Limb (tissue), 2 donors: ENCODE measurements around the gene PRCD.
"Not testable (repeated sequence)": the region's sequence is repeated elsewhere in the genome, so short reads cannot be mapped to it uniquely, and the experiment has no call there.

Source experiments
- DNase-seq, 2 donors: peaks; one replicate each; pipeline ENCODE4 v3.0.0-alpha.2; 2016; ENCODE audit errors: extremely low spot score in 2 of 2

Gene PRCD

DNA sequence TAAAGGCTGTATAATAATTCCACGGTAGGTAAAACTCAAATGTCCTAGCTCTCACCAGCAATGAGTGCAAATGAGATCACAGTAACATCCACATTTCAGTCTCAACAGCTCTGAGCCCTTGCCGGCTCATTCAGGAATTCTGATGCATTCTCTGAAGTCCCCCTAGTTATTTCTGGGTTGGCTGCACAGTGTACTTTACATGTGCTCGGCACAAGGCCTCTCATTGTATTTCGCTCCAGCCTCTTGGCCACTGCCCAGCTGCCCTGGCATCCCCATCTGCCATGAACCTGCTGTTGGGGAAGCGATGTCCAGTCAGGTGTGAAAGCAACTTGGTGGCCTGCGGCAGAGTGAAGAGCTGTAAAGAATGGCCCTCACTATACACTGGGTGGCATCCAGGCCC lies 14.3 kb downstream of the PRCD start:
- DNase-seq: no peak

DNA sequence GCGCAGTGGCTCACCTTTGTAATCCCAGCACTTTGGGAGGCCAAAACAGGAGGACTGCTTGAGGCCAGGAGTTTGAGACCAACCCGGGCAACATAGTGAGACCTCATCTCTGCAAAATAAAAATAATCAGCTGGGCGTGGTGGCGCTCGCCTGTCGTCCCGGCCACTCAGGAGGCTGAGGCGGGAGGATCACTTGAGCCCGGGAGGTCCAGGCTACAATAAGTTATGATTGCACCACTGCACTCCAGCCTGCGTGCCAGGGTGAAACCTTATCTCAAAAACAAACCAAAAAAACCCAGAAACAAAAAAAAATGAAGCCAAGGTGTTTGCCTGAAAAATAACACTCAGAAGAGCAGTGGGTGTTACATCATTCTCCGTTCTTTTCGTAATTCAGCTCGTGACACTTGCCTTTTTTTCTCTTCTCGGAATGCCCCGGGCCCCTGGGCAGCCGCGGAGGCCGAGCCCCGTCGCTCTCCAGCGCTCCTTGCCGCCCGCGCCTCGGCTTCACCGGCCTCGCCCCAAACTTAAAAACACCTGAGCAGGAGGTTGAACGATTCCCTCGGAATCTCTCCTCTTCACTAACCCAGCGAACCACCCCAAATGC lies 17.0 kb downstream of the PRCD start:
- DNase-seq: no peak

DNA sequence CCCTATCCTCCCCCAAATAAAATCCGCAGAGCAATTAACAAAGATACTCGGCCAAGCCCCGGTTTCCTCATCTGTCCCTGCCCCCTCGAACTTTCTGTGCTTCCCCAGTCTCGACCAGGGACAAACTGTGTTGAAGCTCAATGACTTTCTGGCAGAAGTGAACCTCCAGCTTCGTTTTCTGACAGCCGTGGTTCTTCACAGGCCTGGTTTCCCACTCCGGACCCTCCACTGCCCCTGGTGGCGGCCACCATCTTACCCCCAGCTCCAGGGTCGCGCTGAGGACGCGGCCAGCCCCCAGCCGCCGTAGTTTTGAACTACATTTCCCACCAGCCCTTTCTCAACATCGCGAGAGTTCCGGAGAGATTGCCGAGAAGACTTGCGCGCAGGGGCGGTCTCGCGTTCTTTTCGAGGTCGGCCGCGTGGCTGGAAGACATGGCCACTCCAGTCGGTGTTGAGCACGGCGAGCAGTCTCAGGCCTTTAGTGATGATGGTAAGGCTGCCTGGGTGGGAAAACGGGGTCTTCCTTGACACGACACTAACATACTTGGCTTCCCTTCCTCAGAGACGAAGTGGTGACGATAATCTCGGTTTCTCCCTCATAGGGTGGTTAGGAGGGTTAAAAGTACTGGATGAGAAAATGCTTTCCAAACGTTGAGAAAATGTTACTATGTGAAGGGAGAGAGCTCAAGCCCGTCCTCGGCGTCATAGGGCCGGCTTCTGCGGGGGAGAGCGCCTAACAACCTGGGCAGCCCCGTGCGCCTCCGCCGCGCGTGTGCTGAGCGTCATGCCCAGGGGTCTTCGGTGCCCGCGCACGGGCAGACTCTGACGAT lies 17.7 kb downstream of the PRCD start:
- peak; percentile 96 to 97 for DNase-seq

DNA sequence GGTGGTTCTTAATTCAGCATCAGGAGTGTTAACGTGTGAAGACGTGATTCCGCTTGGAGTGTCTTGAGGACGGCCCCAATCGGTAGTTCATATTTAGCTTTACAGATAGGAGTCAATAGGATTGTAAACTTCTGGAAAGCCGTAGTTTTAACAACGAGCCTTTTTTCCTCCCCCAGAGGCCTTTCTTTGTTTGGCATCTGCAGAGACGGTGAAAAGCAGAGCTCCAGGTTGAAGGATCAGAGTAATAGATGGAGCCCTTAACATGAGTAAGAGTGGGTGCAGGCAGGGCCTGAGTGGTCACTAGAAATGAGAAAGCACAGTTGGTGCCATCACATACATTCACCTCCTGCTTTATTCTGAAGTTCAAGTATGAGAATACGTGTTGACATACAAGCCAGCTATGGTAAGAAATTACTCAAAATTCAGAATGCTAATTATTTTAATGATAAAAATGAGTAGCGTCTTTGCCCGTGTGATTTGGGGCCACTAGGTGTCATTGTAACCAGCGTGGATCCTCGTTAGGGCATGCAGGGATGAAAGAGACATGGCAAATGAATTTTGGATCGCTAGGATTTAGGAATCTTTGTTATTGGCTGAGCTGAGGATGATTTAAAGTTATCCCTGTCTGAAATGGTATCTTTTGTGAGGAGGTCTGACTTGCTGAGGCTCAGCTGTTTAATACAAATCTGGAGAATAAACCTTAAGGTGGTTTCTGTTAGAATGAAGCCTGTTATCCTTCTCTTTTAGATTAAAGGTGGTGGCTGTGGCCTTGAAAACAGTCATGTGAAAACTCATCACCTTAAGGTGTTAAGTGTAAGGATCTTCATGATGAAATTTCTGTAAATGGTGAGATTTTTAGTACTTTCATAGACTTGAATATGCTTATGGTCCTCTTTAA lies 18.6 kb downstream of the PRCD start:
- DNase-seq: no peak

DNA sequence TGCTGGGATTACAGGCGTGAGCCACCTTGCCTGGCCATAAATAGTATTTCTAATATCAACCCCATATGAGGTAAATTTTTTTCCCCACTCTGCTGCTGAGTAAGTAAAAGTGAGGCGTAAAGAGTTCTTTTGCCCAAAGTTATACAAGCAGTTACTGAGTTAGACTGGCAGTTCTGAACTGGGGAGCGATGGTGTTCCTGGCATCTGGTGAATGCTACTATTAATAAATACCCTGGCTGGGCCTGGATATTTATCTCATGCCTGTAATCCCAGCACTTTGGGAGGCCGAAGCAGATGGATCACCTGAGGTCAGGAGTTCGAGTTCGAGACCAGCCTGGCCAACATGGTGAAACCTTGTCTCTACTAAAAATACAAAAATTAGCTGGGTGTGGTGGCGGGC lies 19.6 kb downstream of the PRCD start:
- not testable (repeated sequence) for DNase-seq

DNA sequence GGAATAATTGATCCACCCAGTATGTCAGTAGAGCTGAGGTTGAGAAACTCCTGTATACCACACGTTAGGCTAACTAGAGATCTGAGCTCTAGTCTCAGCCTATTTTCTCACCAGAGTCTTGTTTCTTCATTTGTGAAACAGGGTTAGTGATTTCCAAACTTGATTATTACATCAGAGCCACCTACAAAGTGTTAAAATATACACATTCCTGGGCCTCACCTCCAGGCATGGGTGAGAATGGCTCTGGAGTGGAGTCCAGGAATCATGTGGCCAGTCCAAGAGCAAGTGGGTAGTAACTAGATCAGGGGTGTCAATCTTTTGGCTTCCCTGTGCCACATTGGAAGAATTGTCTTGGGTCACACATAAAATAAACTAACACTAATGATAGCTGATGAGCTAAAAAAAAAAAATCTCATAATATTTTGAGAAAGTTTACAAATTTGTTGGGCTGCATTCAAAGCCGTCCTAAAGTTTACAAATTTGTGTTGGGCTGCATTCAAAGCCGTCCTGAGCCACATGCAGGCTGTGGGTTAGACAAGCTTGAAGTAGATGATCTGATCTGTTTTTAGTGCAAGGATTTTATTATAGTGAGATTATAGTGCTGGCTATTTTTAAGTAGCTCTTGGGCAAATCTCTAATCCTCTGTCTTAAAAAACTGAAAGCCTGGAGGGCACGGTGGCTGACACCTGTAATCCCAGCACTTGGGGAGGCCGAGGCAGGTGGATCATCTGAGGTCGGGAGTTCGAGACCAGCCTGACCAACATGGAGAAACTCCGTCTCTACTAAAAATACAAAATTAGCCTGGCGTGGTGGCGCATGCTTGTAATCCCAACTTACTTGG lies 20.4 kb downstream of the PRCD start:
- DNase-seq: no peak

DNA sequence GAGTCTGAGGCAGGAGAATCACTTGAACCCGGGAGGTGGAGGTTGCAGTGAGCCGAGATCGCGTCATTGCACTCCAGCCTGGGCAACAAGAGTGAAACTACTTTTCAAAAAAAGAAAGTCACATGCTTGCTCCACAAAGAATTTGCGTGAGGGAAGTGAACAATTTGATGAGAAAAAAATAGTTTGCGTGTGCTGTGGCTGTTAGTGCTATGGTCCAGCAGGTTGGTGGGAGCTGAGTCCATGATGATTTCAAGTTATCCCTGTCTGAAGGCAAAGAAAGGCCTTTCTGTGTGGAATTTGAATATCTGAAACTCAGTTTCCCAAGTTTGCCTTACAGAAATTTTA lies 21.0 kb downstream of the PRCD start:
- no peak for DNase-seq

DNA sequence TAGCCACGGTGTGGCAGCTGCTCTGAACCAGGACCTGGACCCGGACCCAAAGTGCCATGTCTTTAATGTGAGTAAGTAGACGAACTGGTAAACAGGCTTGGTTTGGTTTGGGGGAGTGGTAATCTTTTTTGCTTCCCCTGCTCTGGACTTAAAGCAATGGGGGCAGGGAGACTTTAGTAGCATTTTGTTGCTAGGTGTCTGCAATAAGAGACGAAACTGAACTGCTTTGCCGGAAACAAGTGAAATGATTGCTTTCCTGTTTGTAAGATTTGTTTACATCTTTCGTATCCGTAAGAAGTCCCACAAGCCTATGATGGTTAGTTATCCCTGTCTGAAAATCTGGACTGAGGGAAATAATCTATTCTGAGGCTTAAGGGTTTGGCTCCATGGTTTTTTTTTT lies 21.5 kb downstream of the PRCD start:
- DNase-seq: no peak

DNA sequence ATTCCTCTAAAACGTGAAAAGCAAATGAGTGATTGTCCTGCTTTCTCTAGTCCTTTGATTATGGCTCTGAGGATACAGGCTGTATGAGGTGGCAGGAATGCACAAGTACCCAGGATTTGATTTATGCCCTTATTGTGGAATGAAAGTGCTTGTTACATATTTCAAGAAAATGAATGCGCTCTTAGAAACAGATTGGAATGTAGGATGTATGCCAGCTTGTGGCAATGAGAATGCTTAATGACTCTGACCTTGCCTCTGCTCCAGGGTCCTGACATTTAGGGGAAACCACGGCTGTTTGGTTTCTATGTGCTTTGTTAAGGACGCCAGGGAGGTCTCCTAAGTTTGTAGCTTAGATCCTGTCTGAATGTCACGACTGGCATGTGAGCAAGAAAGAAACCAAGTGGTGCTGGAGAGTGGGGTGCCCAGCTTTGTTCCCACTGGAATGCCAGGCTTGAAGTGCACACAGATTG lies 22.0 kb downstream of the PRCD start:
- DNase-seq: no peak

DNA sequence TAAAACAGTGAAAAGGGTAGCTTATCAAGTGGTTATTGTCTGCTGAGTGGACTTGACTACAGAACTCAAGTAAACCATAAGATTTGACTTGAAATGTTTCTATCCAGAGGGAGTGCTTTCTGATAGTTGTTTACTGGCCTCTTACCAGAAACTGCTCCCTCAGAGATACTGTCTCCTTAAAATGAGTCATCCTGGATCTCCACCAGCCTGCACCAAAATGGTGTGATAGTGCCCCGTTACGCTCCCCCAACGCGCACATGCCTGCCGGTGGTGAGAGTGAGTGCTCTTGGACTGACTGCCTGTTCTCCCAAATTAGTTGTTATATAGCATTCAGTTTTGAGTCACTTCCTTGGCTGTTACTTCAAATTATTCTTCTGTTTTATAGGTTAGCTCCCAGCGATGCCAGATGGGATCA lies 22.9 kb downstream of the PRCD start:
- no peak for DNase-seq

DNA sequence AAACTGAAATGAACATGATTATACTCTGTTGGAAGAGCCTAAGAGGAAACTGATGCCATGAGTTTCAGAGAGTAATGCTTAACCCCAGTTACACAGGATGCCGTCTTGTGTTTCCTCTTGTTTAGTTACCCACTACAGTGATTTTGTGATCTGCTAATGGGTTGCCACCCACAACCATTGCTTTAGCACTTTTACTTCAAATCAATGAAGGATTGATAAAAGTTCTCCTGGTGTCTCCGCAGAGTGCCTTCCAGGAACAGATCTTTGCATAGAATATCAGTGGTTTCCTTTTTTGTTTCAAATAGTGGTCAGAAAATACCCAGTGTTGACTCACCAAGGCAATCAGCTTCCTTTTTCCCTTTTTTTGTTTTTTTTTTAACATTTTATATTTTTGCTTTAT lies 23.5 kb downstream of the PRCD start:
- not testable (repeated sequence) for DNase-seq

DNA sequence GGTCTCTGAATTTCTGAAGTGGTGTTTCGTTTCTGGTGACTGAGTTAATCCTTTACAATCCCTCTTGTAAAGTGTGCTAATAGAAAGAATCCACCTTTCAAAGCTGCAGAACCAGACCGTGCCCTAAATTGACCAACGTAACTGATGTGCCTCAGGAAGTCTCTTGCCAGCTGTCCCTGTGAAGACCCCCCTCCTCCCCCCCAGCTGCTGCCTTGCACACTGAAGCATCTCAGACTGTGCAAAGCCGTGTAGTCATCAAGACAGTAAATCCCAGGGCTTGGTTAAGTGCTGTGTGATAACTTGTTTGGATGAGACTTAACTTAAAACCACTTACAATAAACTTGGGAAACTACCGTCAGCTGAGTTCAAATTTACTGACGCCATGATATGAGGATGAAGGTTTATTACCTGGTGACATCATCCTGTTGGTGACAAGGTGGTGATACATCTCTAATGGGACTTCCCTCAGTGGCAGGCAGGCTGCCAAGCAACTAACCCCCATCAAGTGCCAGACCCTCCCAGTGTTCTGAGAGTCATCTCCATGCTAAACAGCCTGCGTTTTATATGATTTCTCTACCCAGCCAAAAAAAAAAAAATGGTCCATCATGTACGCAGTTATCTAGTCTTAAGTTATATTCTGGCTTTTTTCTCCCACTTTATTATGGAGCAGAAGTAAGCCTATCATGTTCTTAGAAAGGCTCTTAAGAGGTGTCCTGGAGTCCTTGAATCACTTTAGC lies 25.3 kb downstream of the PRCD start:
- DNase-seq: not testable (repeated sequence)

DNA sequence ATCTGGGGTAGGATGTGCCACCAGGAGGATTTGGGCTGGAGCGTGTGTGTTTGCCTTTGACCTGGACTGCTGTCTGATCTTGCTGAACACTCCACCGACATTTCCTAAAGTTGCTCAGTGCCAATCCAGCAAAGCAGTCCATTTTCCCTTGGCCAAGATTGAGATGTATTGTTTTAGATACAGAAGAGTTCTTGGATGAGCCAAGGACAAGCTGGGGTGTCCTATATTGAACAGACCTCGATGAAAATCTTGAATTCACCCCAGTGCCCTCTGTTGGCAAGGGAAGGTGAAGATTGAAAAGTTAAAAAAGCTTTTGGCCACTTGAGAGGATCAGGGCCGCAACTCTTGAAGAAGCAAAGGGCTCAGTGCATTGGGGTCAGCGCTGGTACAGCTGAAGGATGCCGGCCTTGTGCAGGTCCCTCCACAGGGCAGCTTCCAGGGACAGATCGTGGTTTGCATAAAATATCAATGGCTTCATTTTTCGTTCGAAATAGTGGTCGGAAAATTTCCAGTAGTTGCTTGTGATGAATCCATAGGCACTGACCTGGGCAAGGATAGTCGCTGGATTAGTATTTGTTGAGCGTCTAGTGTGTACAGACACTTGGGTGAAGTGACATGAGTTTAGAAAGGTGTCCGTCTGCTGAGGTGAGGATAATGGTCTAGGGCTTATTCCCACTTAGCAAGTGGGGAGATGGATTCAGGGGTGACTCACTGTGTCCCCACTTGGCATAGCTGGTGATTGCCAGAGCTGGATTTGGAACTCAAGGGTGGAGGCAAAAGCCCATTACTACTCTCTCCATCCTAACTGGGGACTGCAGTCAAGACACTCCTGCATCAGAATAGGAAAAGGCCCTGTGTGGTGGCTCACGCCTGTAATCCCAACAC lies 26.1 kb downstream of the PRCD start:
- DNase-seq: no peak

DNA sequence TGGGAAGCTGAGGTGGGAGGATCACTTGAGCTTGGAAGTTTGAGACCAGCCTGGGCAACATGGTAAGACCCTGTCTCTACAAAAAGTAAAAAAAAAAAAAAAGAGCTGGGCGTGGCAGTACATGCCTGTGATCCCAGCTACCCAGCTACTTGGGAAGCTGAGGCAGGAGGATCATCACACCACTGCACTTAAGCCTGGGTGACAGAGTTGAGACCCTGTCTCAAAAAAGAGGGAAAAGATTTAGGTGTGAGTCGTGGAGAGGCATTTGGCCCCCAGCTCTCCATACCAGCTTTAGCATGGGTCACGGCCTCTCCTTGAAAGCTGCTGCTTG lies 26.7 kb downstream of the PRCD start:
- no peak for DNase-seq

DNA sequence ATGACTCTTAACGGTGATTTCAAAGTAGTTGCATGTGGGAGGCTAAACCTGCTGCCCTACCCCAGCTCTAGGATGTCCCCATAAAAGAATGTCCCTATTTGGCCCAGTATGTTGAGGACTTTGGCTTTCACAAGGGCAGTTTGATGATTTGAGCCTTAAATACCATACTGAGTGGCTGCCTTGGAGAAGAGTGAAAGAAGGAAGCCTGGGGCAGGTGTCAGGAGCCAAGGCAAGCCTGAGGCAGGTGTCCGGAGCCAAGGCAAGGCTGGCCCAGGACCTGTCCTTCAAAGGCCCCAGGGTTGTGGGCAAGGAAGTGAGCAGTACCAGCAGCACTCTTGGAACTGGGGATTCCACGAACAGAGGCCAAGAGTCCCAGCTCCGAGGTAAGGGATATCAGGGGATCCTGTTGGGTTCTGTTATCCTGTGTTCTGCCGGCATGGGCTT lies 27.2 kb downstream of the PRCD start:
- no peak for DNase-seq

DNA sequence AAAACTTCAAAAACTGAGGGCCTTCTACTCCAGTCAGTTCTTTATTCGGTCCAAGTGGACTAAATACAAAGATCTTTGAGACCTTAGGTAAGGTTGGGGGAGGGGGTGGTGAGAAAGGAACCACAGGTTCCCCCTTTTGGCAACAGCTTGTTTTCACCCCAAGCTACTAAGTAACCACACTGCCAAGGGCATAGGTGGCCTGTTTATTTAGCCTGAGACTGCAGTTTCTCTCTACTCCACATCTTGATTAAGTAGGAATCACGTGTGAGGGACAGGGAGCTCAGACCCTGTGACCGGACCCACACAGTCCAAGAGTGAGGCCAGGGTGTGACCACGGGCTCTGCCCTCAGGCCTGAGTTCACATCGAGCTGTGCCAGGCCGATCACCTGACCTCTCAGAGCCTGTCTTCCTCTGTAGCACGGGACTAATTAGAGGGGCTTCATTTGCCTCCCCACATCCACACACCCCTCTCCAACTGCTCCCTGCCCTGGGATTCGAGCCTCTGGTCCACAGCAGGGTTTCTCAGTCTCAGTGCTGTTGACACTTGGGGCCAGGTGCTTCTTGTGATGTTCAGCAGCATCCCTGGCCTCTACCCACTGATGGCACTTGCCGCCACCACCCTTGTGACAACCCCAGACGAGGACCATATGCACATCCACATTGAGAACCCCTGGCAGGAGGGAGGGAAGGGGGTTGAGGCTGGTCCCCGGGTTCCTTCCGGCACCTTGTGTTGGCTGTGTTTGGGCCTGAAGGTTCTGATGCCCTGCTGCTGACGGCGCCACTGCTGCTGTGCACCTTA lies 28.0 kb downstream of the PRCD start:
- no peak for DNase-seq

DNA sequence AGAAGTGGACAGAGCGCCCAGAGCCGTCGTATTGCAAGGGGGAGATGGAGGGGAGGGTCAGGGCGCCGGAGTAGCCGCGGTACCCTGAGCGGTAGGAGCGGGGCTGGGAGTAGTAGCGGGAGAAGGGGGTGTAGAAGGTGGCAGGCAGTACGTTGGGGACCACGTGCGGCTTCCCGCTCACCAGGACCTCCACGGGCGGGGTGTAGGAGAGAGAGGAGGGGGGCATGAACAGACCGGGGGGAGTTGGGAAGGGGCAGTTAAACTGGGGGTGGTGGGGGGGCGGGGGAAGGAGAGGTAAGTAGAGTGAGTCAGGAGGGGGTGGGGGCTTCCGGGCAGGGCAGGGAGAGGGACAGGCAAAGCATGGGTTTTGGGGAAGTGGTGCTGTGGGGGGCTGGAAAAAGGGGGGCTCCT lies 29.0 kb downstream of the PRCD start:
- DNase-seq: no peak

DNA sequence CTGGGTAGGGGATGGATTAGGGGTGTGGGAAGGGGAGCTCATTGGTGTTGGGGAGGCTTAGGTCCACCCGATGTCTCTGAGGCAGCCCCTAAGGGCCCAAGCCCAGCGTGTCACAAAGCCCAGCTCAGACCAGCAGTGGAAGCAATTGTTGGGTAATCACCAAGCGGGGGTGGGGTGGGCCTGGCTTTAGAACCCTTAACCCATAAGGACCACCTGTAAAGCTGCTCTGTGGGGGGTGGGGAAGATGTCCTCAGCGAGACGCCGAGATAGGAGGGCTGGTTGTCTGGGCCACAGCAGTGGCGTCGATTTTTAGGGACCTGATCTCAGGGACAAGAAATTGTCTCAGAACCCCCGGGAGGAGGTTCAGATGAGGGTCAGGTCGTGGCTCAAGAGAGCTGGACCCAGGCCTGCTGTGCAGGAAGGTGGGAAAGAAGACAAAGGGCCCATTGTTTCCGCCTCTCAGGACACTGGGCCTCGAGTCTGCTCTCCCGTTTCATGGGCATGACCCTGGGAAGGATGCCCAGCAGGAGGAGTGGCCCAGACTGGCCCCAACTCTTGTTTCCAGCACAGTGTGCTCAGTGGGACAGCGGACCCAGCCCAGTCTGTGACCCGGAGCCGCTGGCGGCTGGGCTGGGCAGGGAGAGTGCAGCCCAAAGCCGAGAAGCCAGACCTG lies 29.9 kb downstream of the PRCD start:
- DNase-seq: no peak
